OCI-LY1 (cell line): ENCODE data around the gene PARD6B.

Experiments used
- H2AFZ ChIP-seq: fragments of 200-600 bp; sonication (generic), shearing (Covaris generic); 2 replicates; pipeline ENCODE4 v1.6.0; 2014; ENCODE audit warnings: antibody characterized with exemption, mild to moderate bottlenecking, low read length
- H3F3A ChIP-seq: fragments of 200-600 bp; sonication (generic), shearing (Covaris generic); 2 replicates; pipeline ENCODE4 v1.6.0; 2014; ENCODE audit warnings: mild to moderate bottlenecking, antibody characterized with exemption, low read length, moderate library complexity; ENCODE audit not compliant: insufficient read depth
- H3K27ac ChIP-seq: fragments of 200-600 bp; sonication (generic); 2 replicates; pipeline ENCODE4 v1.5.1; 2014; ENCODE audit warnings: low read length, mixed run types, mild to moderate bottlenecking, low read depth; ENCODE audit not compliant: poor library complexity, severe bottlenecking
- H3K27me3 ChIP-seq: fragments of 200-600 bp; sonication (generic); 2 replicates; pipeline ENCODE4 v1.6.0; 2014; ENCODE audit warnings: antibody characterized with exemption, mild to moderate bottlenecking, low read length, moderate library complexity; ENCODE audit not compliant: insufficient read depth
- H3K36me3 ChIP-seq: fragments of 200-600 bp; sonication (generic); 2 replicates; pipeline ENCODE4 v1.6.1; 2014; ENCODE audit warnings: mild to moderate bottlenecking, antibody characterized with exemption, low read length, moderate library complexity, mixed read lengths; ENCODE audit not compliant: insufficient read depth
- H3K4me1 ChIP-seq: fragments of 200-600 bp; sonication (generic); 2 replicates; pipeline ENCODE4 v1.5.1; 2014; ENCODE audit warnings: mild to moderate bottlenecking, low read length, moderate library complexity; ENCODE audit not compliant: insufficient read depth, severe bottlenecking
- H3K4me2 ChIP-seq: fragments of 200-600 bp; sonication (generic), shearing (Covaris generic); 2 replicates; pipeline ENCODE4 v1.6.1; 2014; ENCODE audit warnings: low read length
- H3K4me3 ChIP-seq: fragments of 200-600 bp; sonication (generic); 2 replicates; pipeline ENCODE4 v1.5.1; 2014; ENCODE audit warnings: low read length, low read depth, mild to moderate bottlenecking, mixed read lengths; ENCODE audit not compliant: poor library complexity, severe bottlenecking
- H3K79me2 ChIP-seq: fragments of 200-600 bp; shearing (Covaris generic); 2 replicates; pipeline ENCODE4 v1.6.1; 2016; ENCODE audit warnings: mixed run types, low read length, mixed read lengths; ENCODE audit not compliant: insufficient read depth
- H3K9ac ChIP-seq: fragments of 200-600 bp; sonication (generic), shearing (Covaris generic); 2 replicates; pipeline ENCODE4 v1.6.1; 2014; ENCODE audit warnings: mild to moderate bottlenecking, low read length, mixed read lengths
- H3K9me2 ChIP-seq: fragments of 200-600 bp; sonication (generic), shearing (Covaris generic); 2 replicates; pipeline ENCODE4 v1.6.1; 2014; ENCODE audit warnings: low read depth, mild to moderate bottlenecking, low read length, mixed read lengths
- H3K9me3 ChIP-seq: fragments of 200-600 bp; shearing (Covaris generic); 2 replicates; pipeline ENCODE4 v1.6.1; 2014; ENCODE audit warnings: low read length, mixed read lengths
- H4K20me1 ChIP-seq: fragments of 200-600 bp; sonication (generic), shearing (Covaris generic); 2 replicates; pipeline ENCODE4 v1.6.0; 2016; ENCODE audit warnings: mild to moderate bottlenecking, low read length; ENCODE audit not compliant: insufficient read depth
- CTCF ChIP-seq: fragments of 200-600 bp; sonication (generic), shearing (Covaris generic); IDR thresholded peaks from 2 replicates; pipeline ENCODE4 v1.5.1; 2017; ENCODE audit warnings: mild to moderate bottlenecking, antibody characterized with exemption, low read length, moderate library complexity, mixed read lengths
- EZH2 ChIP-seq: fragments of 200-600 bp; sonication (generic), shearing (Covaris generic); IDR thresholded peaks from 2 replicates; pipeline ENCODE4 v1.8.0; 2017; ENCODE audit warnings: borderline replicate concordance, mixed run types, mild to moderate bottlenecking, antibody characterized with exemption, low read length, moderate library complexity, mixed read lengths

The PARD6B gene

DNA sequence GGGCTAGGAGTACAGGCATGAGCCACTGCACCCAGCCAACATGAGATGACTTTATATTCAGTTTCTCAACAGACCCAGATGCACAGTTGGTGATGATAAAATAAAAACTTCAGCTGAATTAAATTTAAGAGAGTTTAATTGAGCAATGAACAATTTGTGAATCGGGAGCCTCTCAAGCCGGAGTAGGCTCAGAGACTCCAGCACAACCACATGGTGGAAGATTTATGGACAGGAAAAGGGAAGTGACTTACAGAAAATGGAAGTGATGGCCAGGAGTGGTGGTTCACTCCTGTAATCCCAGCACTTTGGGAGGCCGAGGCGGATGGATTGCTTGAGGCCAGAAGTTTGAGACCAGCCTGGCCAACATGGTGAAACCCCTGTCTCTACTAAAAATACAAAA, 53.1 kb downstream of the PARD6B start:
- H3K79me2 ChIP-seq: no peaks in the 10 kb centered on the region
- TF ChIP-seq EZH2: no peak
- no peak for TF ChIP-seq CTCF
- H4K20me1 ChIP-seq: no peaks in the 10 kb centered on the region
- no peak overlapping the region for H3K9ac ChIP-seq
- H2AFZ ChIP-seq: no peak overlapping the region
- no peaks in the 10 kb centered on the region for H3F3A ChIP-seq
- no peaks in the 10 kb centered on the region for H3K9me3 ChIP-seq
- no peak overlapping the region for H3K27ac ChIP-seq
- no peak overlapping the region for H3K4me3 ChIP-seq
- no peaks in the 10 kb centered on the region for H3K9me2 ChIP-seq
- H3K36me3 ChIP-seq: no peaks in the 10 kb centered on the region
- no peak overlapping the region for H3K4me2 ChIP-seq
- no peaks in the 10 kb centered on the region for H3K27me3 ChIP-seq
- peaks cover 4% of the 10 kb centered on the region for H3K4me1 ChIP-seq

GRCh38 chr20:50786703-50787102, 55.3 kb downstream of the PARD6B start:
- H3K36me3 ChIP-seq: no peaks in the 10 kb centered on the region
- H3K4me1 ChIP-seq: peaks cover 16% of the 10 kb centered on the region
- H3K27ac ChIP-seq: no peak overlapping the region
- H3F3A ChIP-seq: no peaks in the 10 kb centered on the region
- no peaks in the 10 kb centered on the region for H3K9me2 ChIP-seq
- no peak for TF ChIP-seq EZH2
- TF ChIP-seq CTCF: no peak
- H3K9ac ChIP-seq: no peak overlapping the region
- H3K4me2 ChIP-seq: no peak overlapping the region
- H3K27me3 ChIP-seq: no peaks in the 10 kb centered on the region
- H3K79me2 ChIP-seq: no peaks in the 10 kb centered on the region
- no peaks in the 10 kb centered on the region for H4K20me1 ChIP-seq
- no peaks in the 10 kb centered on the region for H3K9me3 ChIP-seq
- H2AFZ ChIP-seq: no peak overlapping the region
- no peak overlapping the region for H3K4me3 ChIP-seq

GRCh38 chr20:50787181-50787580, 55.8 kb downstream of the PARD6B start:
- H3K9me3 ChIP-seq: no peaks in the 10 kb centered on the region
- H3K9me2 ChIP-seq: no peaks in the 10 kb centered on the region
- no peaks in the 10 kb centered on the region for H3K79me2 ChIP-seq
- H4K20me1 ChIP-seq: no peaks in the 10 kb centered on the region
- no peak overlapping the region for H2AFZ ChIP-seq
- H3K4me1 ChIP-seq: peaks cover 16% of the 10 kb centered on the region
- no peaks in the 10 kb centered on the region for H3F3A ChIP-seq
- no peak for TF ChIP-seq CTCF
- no peak for TF ChIP-seq EZH2
- H3K9ac ChIP-seq: no peak overlapping the region
- H3K4me3 ChIP-seq: no peak overlapping the region
- H3K27ac ChIP-seq: no peak overlapping the region
- no peaks in the 10 kb centered on the region for H3K36me3 ChIP-seq
- H3K4me2 ChIP-seq: no peak overlapping the region
- H3K27me3 ChIP-seq: no peaks in the 10 kb centered on the region
